Activated CD8-positive, alpha-beta memory T cell treated with anti-CD3 and anti-CD28 coated beads, Interleukin-2, amount 50 U/mL, for 48 hours (primary cell): ENCODE data around the gene XPO4.

ENCODE experiments used
- DNase-seq: peaks from one replicate; pipeline ENCODE4 v3.0.0-alpha.2; 2020

The XPO4 gene

GRCh38 chr13:20826843-20827560 is 75.5 kb downstream of the XPO4 start:
- DNase-seq: no peak

GRCh38 chr13:20826301-20826700 is 76.2 kb downstream of the XPO4 start:
- no peak for DNase-seq

- DNase-seq: no peak
Measured at GRCh38 chr13:20825477-20825875, 77.1 kb downstream of the XPO4 start.

- no peak for DNase-seq
Measured at GRCh38 chr13:20824762-20825476, 77.6 kb downstream of the XPO4 start.

- DNase-seq: no peak
Measured at GRCh38 chr13:20823071-20823470, 79.5 kb downstream of the XPO4 start.

- DNase-seq: no peak
Measured at GRCh38 chr13:20822406-20822805, 80.1 kb downstream of the XPO4 start.

GRCh38 chr13:20819715-20820114 is 82.8 kb downstream of the XPO4 start:
- DNase-seq: no peak

- no peak for DNase-seq
Measured at GRCh38 chr13:20815464-20815863, 87.1 kb downstream of the XPO4 start.

- no peak for DNase-seq
Measured at GRCh38 chr13:20814224-20814910, 88.2 kb downstream of the XPO4 start.

- DNase-seq: no peak
Measured at GRCh38 chr13:20812890-20813289, 89.7 kb downstream of the XPO4 start.

- no peak for DNase-seq
Measured at GRCh38 chr13:20810808-20811207, 91.7 kb downstream of the XPO4 start.

- DNase-seq: no peak
Measured at GRCh38 chr13:20808874-20809273, 93.7 kb downstream of the XPO4 start.

- no peak for DNase-seq
Measured at GRCh38 chr13:20803180-20803965, 99.2 kb downstream of the XPO4 start.

GRCh38 chr13:20801707-20802106 is 100.8 kb downstream of the XPO4 start:
- DNase-seq: no peak

- DNase-seq: no peak
Measured at GRCh38 chr13:20799726-20800416, 102.7 kb downstream of the XPO4 start.

GRCh38 chr13:20798027-20798426 is 104.5 kb downstream of the XPO4 start:
- DNase-seq: no peak

- no peak for DNase-seq
Measured at GRCh38 chr13:20796791-20797508, 105.6 kb downstream of the XPO4 start.

- DNase-seq: no peak
Measured at GRCh38 chr13:20789665-20790064, 112.9 kb downstream of the XPO4 start.

- DNase-seq: no peak
Measured at GRCh38 chr13:20788312-20788711, 114.2 kb downstream of the XPO4 start.

GRCh38 chr13:20787180-20787579 is 115.4 kb downstream of the XPO4 start:
- no peak for DNase-seq

- DNase-seq: no peak
Measured at GRCh38 chr13:20782116-20782708, 120.3 kb downstream of the XPO4 start.
